GM18498 (cell line): ENCODE measurements around the gene SLC17A9.

Source experiments
- ATAC-seq: cut with Tn5 transposase; IDR thresholded peaks from one replicate; pipeline ENCODE4 v1.9.1; 2021; ENCODE audit warnings: mild to moderate bottlenecking, moderate library complexity; ENCODE audit not compliant: unreplicated experiment

The SLC17A9 gene

DNA sequence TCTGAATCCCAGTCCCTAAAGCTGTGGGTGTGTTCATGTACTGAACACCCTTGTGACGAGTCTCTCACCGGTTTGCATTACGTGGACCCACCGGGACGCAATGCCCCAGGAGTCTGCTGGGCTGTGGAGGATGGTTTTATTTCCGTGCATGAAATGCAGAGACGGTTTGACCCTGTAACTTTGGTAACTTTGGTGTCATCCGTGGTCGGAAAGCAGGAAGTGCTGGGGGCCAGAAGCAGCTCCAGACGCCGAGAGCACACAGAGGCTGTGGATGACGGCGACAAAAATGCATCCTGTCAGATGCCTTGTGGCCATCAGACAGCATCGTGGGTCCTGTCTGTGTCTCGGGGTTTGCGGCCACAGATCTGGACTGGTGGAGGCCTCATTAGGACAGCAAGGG, 47.1 kb downstream of the SLC17A9 start:
- ATAC-seq = no peak

- no peak for ATAC-seq
These were observed 47.5 kb downstream of the SLC17A9 start for GRCh38 chr20:63000036-63000435.

- no peak for ATAC-seq
These were observed 48.4 kb downstream of the SLC17A9 start for GRCh38 chr20:63000958-63001357.

GRCh38 chr20:63002511-63002910, 50.0 kb downstream of the SLC17A9 start:
- ATAC-seq = no peak

GRCh38 chr20:63003546-63003945, 51.0 kb downstream of the SLC17A9 start:
- ATAC-seq = no peak

DNA sequence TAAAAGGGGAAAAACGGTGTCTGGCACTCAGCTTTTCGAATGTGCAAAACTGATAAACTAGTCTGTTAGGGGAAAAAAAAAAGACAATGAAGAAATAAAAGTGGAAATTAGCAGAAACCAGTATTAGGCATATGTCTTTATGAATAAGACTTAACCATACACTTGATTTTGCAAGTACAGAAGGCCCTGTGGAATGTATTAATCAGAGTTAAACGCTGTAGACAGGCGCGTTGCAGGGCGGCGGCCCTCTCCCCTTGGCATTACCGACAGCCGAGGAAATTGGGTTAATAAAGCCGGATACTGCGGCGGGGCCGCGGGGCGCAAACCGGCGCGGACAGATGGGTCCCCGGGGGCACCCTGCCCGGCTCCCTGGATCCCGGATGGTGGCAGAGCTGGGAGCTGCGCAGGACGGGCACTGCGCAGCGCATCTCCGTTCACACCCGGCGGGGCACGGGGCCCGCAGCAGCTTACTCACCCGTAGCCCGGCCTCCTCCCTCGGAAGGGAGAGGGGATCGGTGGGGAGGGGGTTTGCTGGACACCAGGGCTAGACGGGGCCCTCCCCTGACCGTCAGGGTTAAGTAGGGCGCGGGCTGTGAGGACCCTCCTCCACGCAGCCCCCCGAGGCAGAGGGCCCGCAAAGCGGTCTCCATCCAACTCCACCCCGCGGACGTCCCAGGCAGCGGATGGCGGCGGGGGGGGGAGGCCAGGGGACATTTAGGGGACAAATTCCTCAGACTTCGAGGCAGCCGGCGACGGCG, 52.3 kb downstream of the SLC17A9 start:
- no peak for ATAC-seq

GRCh38 chr20:63005365-63005861, 52.9 kb downstream of the SLC17A9 start:
- no peak for ATAC-seq

DNA sequence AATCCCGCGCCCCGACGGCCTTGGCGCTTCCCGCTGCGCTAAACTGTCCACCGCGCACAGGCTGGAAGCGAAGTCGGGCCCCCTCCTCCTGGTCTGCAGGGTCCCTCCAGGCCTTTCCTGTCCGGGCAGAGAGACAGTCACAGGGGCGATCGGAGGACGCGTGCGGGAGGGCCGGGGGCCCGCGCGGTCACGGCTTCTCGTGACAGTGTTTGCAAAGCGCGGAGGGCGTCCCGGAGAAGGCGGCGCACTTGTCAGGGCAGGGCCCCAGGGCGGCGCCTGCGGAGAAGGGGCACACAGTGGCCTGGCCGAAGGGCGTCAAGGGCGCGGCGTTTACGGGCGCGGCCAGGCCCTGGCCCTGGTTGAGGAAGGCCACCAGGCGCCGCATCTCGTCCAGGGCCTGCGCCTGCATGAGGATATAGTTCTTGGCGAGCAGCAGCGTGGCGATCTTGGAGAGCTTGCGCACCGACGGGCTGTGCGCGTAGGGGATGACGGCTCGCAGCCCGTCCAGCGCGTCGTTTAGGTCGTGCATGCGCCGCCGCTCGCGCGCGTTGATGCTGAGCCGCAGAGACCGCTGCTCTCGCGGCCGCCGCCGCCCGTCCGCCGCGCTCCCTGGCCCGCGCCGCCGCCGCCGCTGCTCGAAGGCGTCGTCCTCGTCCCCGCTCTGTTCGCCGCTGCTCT, 53.5 kb downstream of the SLC17A9 start:
- ATAC-seq = no peak

DNA sequence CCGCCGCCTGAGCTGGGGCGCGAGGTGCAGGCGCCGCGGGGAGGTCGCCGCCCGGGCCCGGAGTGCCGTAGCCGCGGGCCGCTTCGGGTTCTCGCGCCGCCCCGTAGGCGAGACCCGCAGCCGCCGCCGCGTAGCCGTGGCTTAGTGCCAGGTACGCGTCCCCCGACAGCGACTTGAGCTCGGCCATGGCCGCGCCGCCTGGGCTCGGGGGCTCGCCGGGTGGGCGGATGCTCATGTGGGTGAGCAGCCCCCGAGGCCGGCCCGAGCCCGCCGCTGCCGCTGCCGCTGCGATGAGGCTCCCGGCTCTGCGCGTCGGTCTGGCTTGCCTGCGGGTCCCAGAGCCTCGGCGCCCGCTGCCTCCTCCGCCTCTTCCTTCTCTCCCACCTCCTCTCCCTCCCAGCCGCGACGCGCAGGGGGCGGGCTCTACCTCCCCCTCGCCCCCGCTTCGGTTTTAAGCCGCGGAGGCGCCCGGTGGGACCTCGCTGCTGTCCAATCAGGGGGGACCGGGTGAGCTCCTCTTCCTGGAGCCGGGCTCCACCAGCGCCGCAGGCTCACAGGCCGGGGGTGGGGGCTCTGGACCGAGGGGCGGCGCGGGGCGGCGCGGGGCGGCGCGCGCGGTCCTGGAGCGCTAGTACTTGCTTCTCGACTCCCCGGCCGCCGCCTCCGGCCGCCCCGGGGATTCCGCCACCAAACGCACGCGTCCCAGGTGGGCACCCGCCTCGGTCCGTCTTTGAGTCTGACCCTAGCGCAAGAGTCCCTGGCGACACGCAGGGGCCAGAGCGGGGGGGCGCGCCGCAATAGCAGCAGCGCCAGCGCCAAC, 54.2 kb downstream of the SLC17A9 start, which contains the start of gene BHLHE23:
Gene BHLHE23 (minus strand): TSS at position 425 of the 820 bp plus-strand sequence. CDS start 190 bp downstream, at position 235.
- no peak for ATAC-seq

GRCh38 chr20:63007360-63007645, 54.8 kb downstream of the SLC17A9 start:
- ATAC-seq = no peak

- ATAC-seq = no peak
These were observed 55.4 kb downstream of the SLC17A9 start for GRCh38 chr20:63007646-63008488.

DNA sequence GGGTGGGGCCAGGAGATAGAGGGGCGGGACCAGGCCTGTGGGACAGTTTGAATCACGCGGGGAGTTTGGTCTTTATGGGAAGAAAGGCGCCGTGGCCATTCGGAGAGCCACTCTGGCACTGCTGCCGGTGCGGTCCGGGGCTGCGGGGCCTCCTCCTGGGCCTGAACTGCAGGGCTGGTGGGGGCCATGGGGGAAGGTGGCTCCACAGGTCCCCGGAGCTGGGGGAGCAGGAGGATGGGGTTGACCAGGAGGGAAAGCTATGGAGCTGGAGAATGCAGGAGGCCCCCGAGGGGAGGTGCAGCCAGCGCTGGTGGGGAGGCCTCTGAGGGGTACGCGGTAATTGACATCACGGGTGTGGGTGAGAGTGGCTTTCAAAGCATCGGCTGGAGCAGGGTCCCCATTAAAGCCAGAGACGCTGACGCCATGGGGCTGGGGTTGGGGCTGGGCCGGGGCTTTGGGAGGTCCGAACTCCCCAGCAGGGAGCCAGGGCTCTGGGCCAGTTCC, 56.1 kb downstream of the SLC17A9 start:
- ATAC-seq = no peak

GRCh38 chr20:63009045-63009961, 56.8 kb downstream of the SLC17A9 start:
- ATAC-seq = peak; percentile 42

DNA sequence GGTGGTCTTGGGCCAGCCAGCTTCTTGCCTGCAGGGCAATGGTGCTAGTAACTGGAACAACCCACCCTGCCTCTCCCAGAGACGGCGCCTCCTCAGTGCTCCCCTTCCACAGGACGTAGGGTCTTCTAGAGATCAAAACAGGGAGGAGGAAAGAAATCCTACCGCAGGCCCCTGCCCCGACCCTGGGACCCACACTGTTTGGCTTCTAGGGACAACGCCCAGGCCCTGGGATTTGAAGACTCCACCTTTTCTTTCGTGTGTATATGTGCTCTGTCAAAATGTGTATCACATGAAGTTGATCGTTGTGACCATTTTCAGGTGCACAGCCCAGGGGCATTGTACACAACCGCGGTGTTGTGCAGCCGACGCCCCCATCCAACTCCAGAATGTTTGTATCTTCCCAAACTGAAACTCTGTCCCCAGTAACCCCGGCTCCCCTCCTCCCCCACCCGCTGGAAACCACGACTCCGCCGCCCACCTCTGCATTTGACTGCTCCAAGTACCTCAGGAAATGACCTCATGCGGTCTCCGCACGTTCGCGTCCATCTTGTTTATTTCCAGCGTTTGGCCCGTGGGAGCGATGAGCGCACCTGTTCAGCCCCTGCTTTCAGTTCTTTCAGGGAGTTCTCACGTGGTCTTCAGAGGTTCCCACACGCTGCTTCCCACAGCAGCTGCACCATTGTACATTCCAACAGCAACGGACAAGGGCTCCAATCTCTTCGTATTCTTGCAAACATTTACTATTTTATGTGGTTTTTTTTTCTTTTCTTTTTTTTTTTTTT, 57.7 kb downstream of the SLC17A9 start:
- ATAC-seq = peak; percentile 52

DNA sequence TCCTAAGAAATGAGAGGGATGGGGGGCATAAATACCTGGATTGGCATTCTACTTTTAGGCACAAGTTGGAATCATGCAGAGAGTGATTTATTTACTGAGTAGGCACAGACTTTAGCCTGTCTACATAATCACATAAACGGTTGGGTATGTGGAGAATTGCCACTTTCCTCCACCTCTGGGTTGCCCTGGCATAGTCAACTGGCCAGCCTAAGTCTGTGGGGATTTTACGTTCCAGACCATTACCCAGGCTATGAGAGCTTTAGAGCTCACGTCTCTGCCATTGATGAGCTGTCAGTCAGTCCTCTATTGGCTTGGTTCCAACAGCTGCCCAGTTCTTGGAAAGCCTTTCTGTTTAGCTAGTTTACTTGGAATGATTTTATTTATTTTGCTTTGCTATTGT, 59.3 kb downstream of the SLC17A9 start:
- ATAC-seq = no peak

- no peak for ATAC-seq
These were observed 60.7 kb downstream of the SLC17A9 start for GRCh38 chr20:63013207-63013606.

DNA sequence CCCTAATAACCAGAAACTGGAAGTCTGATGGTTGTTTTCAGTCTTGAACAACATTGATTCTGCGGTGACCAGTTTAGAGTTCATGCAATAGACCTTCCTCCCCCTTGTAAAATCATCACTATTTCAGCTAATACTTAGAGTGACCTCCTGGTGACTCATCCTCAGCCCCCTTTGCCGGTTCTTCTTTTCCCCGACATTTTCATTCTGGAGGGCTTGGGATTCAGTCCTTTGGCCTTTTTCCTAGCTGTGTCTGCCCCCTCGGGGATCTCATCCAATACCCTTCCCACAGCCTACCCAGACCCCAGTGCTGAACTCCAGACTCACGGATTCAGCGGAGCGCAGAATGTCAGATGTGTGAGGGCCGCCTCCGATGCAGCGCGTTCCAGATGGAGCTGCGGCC, 61.8 kb downstream of the SLC17A9 start:
- no peak for ATAC-seq

DNA sequence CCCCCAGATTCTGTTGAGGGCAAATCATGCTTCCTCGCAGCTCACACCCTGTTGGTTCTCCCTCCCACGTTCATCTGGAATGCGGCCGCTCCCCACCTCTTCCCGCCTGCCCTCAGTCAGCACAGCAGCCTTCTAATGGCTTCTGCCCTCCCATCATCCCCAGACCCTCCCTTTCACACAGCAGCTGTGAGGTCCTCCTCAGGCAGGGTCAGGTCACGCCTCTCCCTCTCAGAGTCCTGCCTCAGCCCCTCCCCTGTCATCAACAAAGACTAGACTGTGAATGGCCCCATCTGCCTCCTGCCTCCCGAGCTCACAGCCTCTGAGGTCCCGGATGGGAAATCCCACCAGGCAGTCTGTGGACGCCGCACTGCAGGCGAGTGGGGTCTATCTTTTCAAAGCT, 62.2 kb downstream of the SLC17A9 start:
- no peak for ATAC-seq
